GM12878 (cell line): ENCODE results near the gene ACTR8. TPM values are rescaled to one million over a fixed set of nuclear protein-coding genes. Genes with fewer than 3 reads are reported as not detected.

Source experiments
- BRCA1 ChIP-seq: IDR thresholded peaks from 2 replicates; pipeline ENCODE4 v1.6.1; 2011; ENCODE audit warnings: low read depth, low read length, improper control_type of control experiment
- GABPA ChIP-seq: IDR thresholded peaks from 2 replicates; pipeline ENCODE4 v1.6.1; 2014; ENCODE audit warnings: antibody characterized with exemption, low read depth, mild to moderate bottlenecking, inconsistent platforms
- HDAC2 ChIP-seq: fragments of 200-600 bp; sonication (generic); IDR thresholded peaks from 2 replicates; pipeline ENCODE4 v1.6.1; 2017
- NFYA ChIP-seq: IDR thresholded peaks from 2 replicates; pipeline ENCODE4 v1.6.1; 2011; ENCODE audit warnings: low read depth, mild to moderate bottlenecking, low read length, improper control_type of control experiment, borderline replicate concordance
- RAD21 ChIP-seq: IDR thresholded peaks from 2 replicates; pipeline ENCODE4 v1.6.1; 2011; ENCODE audit warnings: mild to moderate bottlenecking, low read depth, low read length, moderate library complexity; ENCODE audit not compliant: insufficient read depth
- SMARCA5 ChIP-seq: fragments of 450-650 bp; IDR thresholded peaks from 2 replicates; pipeline ENCODE4 v1.6.1; 2017; ENCODE audit warnings: mild to moderate bottlenecking
- polyA plus RNA-seq, 11 experiments: library from polyadenylated mRNA; depleted of rRNA in 4 of 11; unstranded in 6 of 11; stranded (reverse) in 5 of 11; fragments of >200 nt; fragmentation: Nextera tagmentation in 4 of 11; fragmentation: Illumina TruSeq in 1 of 11; extraction: Ambion mirVana in 4 of 11; extraction: Trizol in 1 of 11; gene quantifications; 1 replicate in 1 of 11; 2 replicates in 10 of 11; pipeline versions ENCODE4 v1.2.1 to v1.2.3, GENCODE V29; 2011 to 2016; ENCODE audit warnings: inconsistent platforms in 2 of 11, missing spikeins in 2 of 11, low read depth in 1 of 11
- total RNA-seq, 4 experiments: library from RNA; depleted of rRNA in 3 of 4; stranded (reverse); fragments of >200 nt in 3 of 4; fragmentation: Illumina TruSeq in 1 of 4; extraction: Trizol in 1 of 4; gene quantifications; 2 replicates each; pipeline versions ENCODE4 v1.2.1 to v1.2.3, GENCODE V29; 2013 to 2021
- TF ChIP-seq, protein P1 (sequence below): IDR thresholded peaks from 2 replicates; pipeline ENCODE4 v1.6.1; 2012; ENCODE audit warnings: improper control_type of control experiment, low read depth, low read length; ENCODE audit not compliant: insufficient replicate concordance
- TF ChIP-seq, protein P2 (sequence below), 3 experiments: IDR thresholded peaks in 2 of 3; conservative IDR thresholded peaks in 1 of 3; 2 replicates each; pipeline ENCODE4 v1.5.1; 2011; ENCODE audit warnings: low read depth in 3 of 3, low read length in 3 of 3, mild to moderate bottlenecking in 3 of 3, control low read depth in 2 of 3, moderate library complexity in 2 of 3, inconsistent platforms in 1 of 3, mixed read lengths in 1 of 3; ENCODE audit not compliant: control insufficient read depth in 2 of 3, insufficient read depth in 1 of 3; ENCODE audit errors: extremely low read depth in 1 of 3

Gene ACTR8
- total and polyA plus RNA-seq, 10 of the 15 experiments (the other 5 are each of a cell fraction or from before 2014, with no cell fraction given) = 5.3 to 35.7 (median 26.4) TPM

GRCh38 chr3:53822331-53822741, 59.6 kb downstream of the ACTR8 start (continued):
- TF ChIP-seq, protein P1, sequence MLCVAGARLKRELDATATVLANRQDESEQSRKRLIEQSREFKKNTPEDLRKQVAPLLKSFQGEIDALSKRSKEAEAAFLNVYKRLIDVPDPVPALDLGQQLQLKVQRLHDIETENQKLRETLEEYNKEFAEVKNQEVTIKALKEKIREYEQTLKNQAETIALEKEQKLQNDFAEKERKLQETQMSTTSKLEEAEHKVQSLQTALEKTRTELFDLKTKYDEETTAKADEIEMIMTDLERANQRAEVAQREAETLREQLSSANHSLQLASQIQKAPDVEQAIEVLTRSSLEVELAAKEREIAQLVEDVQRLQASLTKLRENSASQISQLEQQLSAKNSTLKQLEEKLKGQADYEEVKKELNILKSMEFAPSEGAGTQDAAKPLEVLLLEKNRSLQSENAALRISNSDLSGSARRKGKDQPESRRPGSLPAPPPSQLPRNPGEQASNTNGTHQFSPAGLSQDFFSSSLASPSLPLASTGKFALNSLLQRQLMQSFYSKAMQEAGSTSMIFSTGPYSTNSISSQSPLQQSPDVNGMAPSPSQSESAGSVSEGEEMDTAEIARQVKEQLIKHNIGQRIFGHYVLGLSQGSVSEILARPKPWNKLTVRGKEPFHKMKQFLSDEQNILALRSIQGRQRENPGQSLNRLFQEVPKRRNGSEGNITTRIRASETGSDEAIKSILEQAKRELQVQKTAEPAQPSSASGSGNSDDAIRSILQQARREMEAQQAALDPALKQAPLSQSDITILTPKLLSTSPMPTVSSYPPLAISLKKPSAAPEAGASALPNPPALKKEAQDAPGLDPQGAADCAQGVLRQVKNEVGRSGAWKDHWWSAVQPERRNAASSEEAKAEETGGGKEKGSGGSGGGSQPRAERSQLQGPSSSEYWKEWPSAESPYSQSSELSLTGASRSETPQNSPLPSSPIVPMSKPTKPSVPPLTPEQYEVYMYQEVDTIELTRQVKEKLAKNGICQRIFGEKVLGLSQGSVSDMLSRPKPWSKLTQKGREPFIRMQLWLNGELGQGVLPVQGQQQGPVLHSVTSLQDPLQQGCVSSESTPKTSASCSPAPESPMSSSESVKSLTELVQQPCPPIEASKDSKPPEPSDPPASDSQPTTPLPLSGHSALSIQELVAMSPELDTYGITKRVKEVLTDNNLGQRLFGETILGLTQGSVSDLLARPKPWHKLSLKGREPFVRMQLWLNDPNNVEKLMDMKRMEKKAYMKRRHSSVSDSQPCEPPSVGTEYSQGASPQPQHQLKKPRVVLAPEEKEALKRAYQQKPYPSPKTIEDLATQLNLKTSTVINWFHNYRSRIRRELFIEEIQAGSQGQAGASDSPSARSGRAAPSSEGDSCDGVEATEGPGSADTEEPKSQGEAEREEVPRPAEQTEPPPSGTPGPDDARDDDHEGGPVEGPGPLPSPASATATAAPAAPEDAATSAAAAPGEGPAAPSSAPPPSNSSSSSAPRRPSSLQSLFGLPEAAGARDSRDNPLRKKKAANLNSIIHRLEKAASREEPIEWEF = no peak
- TF ChIP-seq NFYA (no peak), BRCA1 (no peak), GABPA (no peak), HDAC2 (no peak), SMARCA5 (no peak), RAD21 (no peak)
- TF ChIP-seq, protein P2, sequence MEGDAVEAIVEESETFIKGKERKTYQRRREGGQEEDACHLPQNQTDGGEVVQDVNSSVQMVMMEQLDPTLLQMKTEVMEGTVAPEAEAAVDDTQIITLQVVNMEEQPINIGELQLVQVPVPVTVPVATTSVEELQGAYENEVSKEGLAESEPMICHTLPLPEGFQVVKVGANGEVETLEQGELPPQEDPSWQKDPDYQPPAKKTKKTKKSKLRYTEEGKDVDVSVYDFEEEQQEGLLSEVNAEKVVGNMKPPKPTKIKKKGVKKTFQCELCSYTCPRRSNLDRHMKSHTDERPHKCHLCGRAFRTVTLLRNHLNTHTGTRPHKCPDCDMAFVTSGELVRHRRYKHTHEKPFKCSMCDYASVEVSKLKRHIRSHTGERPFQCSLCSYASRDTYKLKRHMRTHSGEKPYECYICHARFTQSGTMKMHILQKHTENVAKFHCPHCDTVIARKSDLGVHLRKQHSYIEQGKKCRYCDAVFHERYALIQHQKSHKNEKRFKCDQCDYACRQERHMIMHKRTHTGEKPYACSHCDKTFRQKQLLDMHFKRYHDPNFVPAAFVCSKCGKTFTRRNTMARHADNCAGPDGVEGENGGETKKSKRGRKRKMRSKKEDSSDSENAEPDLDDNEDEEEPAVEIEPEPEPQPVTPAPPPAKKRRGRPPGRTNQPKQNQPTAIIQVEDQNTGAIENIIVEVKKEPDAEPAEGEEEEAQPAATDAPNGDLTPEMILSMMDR (IDR thresholded peaks at IDR 0.05 in 2 of 3, conservative IDR thresholded peaks at IDR 0.05 in 1 of 3; ENCODE audit: control insufficient read depth in 2 of 3, extremely low read depth in 1 of 3, insufficient read depth in 1 of 3, low read depth in 3 of 3, low read length in 3 of 3) = no peak
